Activated CD4-positive, alpha-beta T cell treated with anti-CD3 and anti-CD28 coated beads, Interleukin-2, amount 50 U/mL, for 4 hours (primary cell): ENCODE results near the gene CHRDL2.
"Not testable (repeated sequence)": the region's sequence is repeated elsewhere in the genome, so short reads cannot be mapped to it uniquely, and the experiment has no call there.

Source experiments
- DNase-seq, 2 experiments: peaks; one replicate each; pipeline ENCODE4 v3.0.0-alpha.2; 2020

Gene CHRDL2

DNA sequence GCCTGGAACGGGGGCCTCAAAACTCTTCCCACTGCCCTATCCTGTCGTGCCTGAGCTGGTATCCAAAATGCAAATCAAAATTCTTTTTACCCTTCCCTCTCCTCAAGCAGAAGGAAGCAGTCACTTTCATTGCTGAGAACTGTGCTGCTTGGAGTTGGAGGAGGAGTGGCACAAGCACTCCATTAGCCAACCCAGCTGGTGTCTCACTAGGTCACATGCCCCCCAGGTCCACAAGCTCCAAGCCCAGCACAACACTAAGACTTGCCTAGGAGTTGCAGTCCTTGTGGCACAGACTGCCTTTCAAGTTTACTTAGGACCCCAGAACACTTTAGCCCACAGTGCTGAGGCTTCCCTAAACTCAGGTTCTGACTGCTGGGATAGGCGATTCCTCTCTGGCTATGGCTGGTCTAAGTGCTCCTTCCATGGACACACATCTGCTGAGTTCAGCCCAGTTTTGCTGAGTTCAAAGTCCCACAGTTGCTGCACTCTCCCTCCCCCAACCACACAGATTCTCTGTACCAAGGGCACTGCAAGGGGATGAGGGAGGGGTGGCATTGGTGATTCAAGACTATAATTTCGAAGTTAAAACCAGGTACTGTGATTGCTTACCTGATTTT is 68.6 kb downstream of the CHRDL2 start:
- no peak for DNase-seq

GRCh38 chr11:74659124-74659523 is 72.1 kb downstream of the CHRDL2 start:
- not testable (repeated sequence) for DNase-seq

DNA sequence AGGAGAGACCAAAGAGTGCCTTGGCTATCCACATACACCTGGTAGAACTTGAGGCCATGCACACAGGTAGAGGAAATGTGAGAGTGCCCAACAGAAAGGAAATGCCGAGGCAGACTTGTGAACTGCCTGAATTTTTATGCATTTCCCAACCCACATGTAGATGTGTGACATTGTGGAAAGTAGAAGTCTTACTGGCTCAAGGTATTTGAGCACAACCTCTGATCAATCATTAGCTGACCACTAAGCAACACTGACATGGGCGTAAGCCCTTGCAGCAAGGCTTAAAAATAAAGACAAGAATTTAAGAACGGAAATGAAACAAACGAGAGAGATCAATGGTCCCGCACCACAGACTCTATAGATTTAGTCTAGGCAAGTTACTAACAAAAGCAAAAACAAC is 76.2 kb downstream of the CHRDL2 start:
- no peak for DNase-seq

- no peak for DNase-seq
Observed at GRCh38 chr11:74650498-74650897, 80.7 kb downstream of the CHRDL2 start.

DNA sequence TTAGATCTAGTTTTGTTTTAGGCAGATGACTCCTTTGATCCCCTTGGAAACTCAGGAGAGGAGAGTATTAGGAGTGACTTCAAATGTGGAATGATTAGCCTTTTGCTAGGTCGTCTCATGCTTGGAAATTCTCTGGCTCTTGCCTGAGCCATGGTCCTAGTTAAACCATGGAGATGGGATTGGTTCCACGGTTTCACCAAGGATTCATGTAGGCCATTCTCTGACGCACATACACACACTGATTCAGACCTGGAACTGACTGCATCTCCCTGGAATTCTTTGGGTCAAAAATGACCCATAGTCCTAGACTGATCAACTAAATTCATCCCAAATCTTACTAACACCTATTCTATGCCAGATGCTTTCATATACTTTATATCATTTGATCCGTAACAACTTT is 82.3 kb downstream of the CHRDL2 start:
- DNase-seq, result no peak

DNA sequence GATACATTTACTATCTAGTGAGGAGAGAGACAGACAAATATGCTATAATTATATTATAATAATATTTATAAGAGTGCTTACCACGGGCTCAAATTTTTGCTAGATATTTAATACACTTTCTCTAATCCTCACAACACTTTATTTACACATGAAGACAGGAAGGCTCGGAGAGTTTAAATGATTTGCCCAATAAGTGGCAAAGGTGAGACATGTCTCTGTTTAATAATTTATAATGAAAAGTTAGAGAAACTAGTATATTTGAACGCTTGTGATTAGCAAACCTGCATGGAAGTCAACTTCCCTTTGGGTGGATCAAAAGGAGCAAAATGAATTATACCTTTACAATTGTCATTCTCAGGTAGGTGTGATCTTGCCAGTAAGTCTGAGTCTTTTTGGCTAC is 83.4 kb downstream of the CHRDL2 start:
- DNase-seq, result no peak

DNA sequence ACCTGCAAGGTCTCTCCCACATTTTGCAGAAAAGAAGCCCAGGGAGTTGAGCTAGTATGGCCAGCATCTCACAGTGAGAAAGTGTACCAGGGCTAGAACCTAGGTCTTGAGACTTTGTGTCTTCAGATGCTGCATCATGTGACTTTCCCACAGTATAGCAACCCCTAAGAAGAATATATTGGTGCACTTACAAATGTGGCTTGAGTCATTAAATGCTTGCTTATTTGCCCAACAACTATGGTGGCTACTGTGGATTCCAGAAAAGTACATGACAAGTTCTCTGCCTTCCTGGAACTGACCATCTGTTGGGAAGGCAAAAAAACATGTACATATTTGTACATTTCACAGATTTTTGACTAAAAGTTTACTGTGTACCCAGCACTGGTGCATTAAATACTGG is 83.8 kb downstream of the CHRDL2 start:
- no peak for DNase-seq

GRCh38 chr11:74646954-74647353 is 84.3 kb downstream of the CHRDL2 start:
- no peak for DNase-seq
